H9 (cell line): ENCODE data around the gene ACTN4. TPM values are rescaled to one million over a fixed set of nuclear protein-coding genes. Genes with fewer than 3 reads are reported as not detected.

ENCODE experiments used
- DNase-seq: peaks from one replicate; pipeline ENCODE4 v3.0.0-alpha.2; 2017
- H2AFZ ChIP-seq: one replicate; pipeline ENCODE4 v1.6.1; 2013; ENCODE audit warnings: mild to moderate bottlenecking, low read length, control low read depth, moderate library complexity
- H2AK5ac ChIP-seq: 2 replicates; pipeline ENCODE4 v1.6.1; 2013; ENCODE audit warnings: low read length, control low read depth, mixed read lengths; ENCODE audit not compliant: insufficient read length
- H2BK120ac ChIP-seq: one replicate; pipeline ENCODE4 v1.6.1; 2013; ENCODE audit warnings: low read depth, mild to moderate bottlenecking, low read length, control low read depth, inconsistent platforms; ENCODE audit not compliant: poor library complexity, severe bottlenecking
- H2BK12ac ChIP-seq: 2 replicates; pipeline ENCODE4 v1.6.1; 2013; ENCODE audit warnings: low read length, control low read depth, mixed read lengths, low read depth; ENCODE audit not compliant: insufficient read length
- H2BK15ac ChIP-seq: 2 replicates; pipeline ENCODE4 v1.6.1; 2013; ENCODE audit warnings: low read depth, low read length, control low read depth
- H2BK20ac ChIP-seq: one replicate; pipeline ENCODE4 v1.6.1; 2013; ENCODE audit warnings: low read depth, mild to moderate bottlenecking, low read length, control low read depth, inconsistent platforms; ENCODE audit not compliant: poor library complexity, severe bottlenecking
- H2BK5ac ChIP-seq: 2 replicates; pipeline ENCODE4 v1.6.1; 2013; ENCODE audit warnings: low read length, control low read depth, mixed read lengths; ENCODE audit not compliant: insufficient read length
- H3K14ac ChIP-seq: 2 replicates; pipeline ENCODE4 v1.6.1; 2013; ENCODE audit warnings: low read length, control low read depth; ENCODE audit not compliant: insufficient read depth
- H3K18ac ChIP-seq: 2 replicates; pipeline ENCODE4 v1.6.1; 2013; ENCODE audit warnings: low read depth, mild to moderate bottlenecking, mixed read lengths, low read length, control low read depth; ENCODE audit not compliant: insufficient read length
- H3K23ac ChIP-seq: 2 replicates; pipeline ENCODE4 v1.6.1; 2013; ENCODE audit warnings: low read length, control low read depth, mixed read lengths, low read depth; ENCODE audit not compliant: insufficient read length
- H3K23me2 ChIP-seq: 2 replicates; pipeline ENCODE4 v1.6.1; 2013; ENCODE audit warnings: low read depth, mild to moderate bottlenecking, mixed read lengths, low read length, control low read depth; ENCODE audit not compliant: insufficient read length, poor library complexity, severe bottlenecking
- H3K27ac ChIP-seq: 2 replicates; pipeline ENCODE4 v1.5.1; 2013; ENCODE audit warnings: low read length, control low read depth, mixed read lengths, low read depth; ENCODE audit not compliant: insufficient read length
- H3K27me3 ChIP-seq: 2 replicates; pipeline ENCODE4 v1.6.1; 2013; ENCODE audit warnings: low read length, control low read depth, inconsistent platforms; ENCODE audit not compliant: insufficient read depth
- H3K4ac ChIP-seq: 2 replicates; pipeline ENCODE4 v1.6.1; 2013; ENCODE audit warnings: low read depth, mild to moderate bottlenecking, control low read depth, inconsistent platforms, low read length, moderate library complexity
- H3K4me1 ChIP-seq: 2 replicates; pipeline ENCODE4 v1.6.1; 2013; ENCODE audit warnings: low read length, control low read depth, inconsistent platforms; ENCODE audit not compliant: insufficient read depth
- H3K4me2 ChIP-seq: 2 replicates; pipeline ENCODE4 v1.6.1; 2013; ENCODE audit warnings: low read length, control low read depth, mixed read lengths; ENCODE audit not compliant: insufficient read length, insufficient read depth
- H3K56ac ChIP-seq: 2 replicates; pipeline ENCODE4 v1.6.1; 2013; ENCODE audit warnings: low read depth, mild to moderate bottlenecking, mixed read lengths, low read length, control low read depth; ENCODE audit not compliant: insufficient read length
- H3K79me1 ChIP-seq: 2 replicates; pipeline ENCODE4 v1.6.1; 2013; ENCODE audit warnings: low read depth, mild to moderate bottlenecking, moderate library complexity, low read length, control low read depth, inconsistent platforms; ENCODE audit not compliant: insufficient read depth, poor library complexity, severe bottlenecking
- H3K79me2 ChIP-seq: 2 replicates; pipeline ENCODE4 v1.6.1; 2013; ENCODE audit warnings: low read length, control low read depth, inconsistent platforms; ENCODE audit not compliant: insufficient read depth
- H3K9ac ChIP-seq: 2 replicates; pipeline ENCODE4 v1.6.1; 2013; ENCODE audit warnings: low read length, control low read depth, mixed read lengths; ENCODE audit not compliant: insufficient read length; ENCODE audit errors: extremely low read depth
- H3K9me3 ChIP-seq: one replicate; pipeline ENCODE4 v1.6.1; 2013; ENCODE audit warnings: low read depth, low read length, inconsistent platforms; ENCODE audit not compliant: control insufficient read depth
- H3T11ph ChIP-seq: one replicate; pipeline ENCODE4 v1.6.1; 2013; ENCODE audit warnings: mild to moderate bottlenecking, low read length, control low read depth, inconsistent platforms
- H4K20me1 ChIP-seq: one replicate; pipeline ENCODE4 v1.6.1; 2013; ENCODE audit not compliant: control insufficient read depth, insufficient read length, insufficient read depth
- H4K5ac ChIP-seq: 2 replicates; pipeline ENCODE4 v1.6.1; 2013; ENCODE audit warnings: low read depth, mild to moderate bottlenecking, mixed read lengths, low read length, control low read depth; ENCODE audit not compliant: insufficient read length
- H4K8ac ChIP-seq: replicated peaks from 2 replicates; pipeline ENCODE4 v1.6.1; 2013; ENCODE audit warnings: low read length, control low read depth, mixed read lengths, low read depth; ENCODE audit not compliant: insufficient read length
- H4K91ac ChIP-seq: 2 replicates; pipeline ENCODE4 v1.6.1; 2013; ENCODE audit warnings: low read depth, mild to moderate bottlenecking, moderate library complexity, mixed read lengths, low read length, control low read depth; ENCODE audit not compliant: insufficient read length
- H3K27ac Mint-ChIP-seq, 3 experiments: 2 replicates in 2 of 3; 3 replicates in 1 of 3; pipeline ENCODE4 v1.8.0; 2020 to 2021; ENCODE audit warnings: mixed read lengths in 3 of 3, mild to moderate bottlenecking in 1 of 3, moderate library complexity in 1 of 3
- H3K27me3 Mint-ChIP-seq: 2 replicates; pipeline ENCODE4 v1.8.0; 2021; ENCODE audit warnings: low read depth, mild to moderate bottlenecking, moderate library complexity, mixed read lengths
- H3K36me3 Mint-ChIP-seq, 3 experiments: 2 replicates in 2 of 3; 3 replicates in 1 of 3; pipeline ENCODE4 v1.8.0; 2020 to 2021; ENCODE audit warnings: low read depth in 3 of 3, mixed read lengths in 3 of 3; ENCODE audit not compliant: insufficient read depth in 1 of 3
- H3K4me1 Mint-ChIP-seq, 2 experiments: 2 replicates each; pipeline ENCODE4 v1.8.0; 2020; ENCODE audit warnings: mixed read lengths in 2 of 2
- H3K4me3 Mint-ChIP-seq, 2 experiments: 2 replicates in 1 of 2; 3 replicates in 1 of 2; pipeline ENCODE4 v1.8.0; 2020 to 2021; ENCODE audit warnings: mild to moderate bottlenecking in 2 of 2, mixed read lengths in 2 of 2, moderate library complexity in 1 of 2
- H3K9me3 Mint-ChIP-seq, 2 experiments: 2 replicates in 1 of 2; 3 replicates in 1 of 2; pipeline ENCODE4 v1.8.0; 2020; ENCODE audit warnings: mild to moderate bottlenecking in 2 of 2, mixed read lengths in 2 of 2, moderate library complexity in 1 of 2
- WGBS: extraction: QIAGEN DNeasy Blood & Tissue Kit; methylation state at CpG from one replicate; pipeline ENCODE4 v1.1.7; 2013; ENCODE audit warnings: missing lambda C conversion rate, low lambda C conversion rate, mixed read lengths; ENCODE audit not compliant: insufficient read length; ENCODE audit errors: extremely low coverage; 5-methylcytosine and 5-hydroxymethylcytosine counted together
- total RNA-seq: library from RNA; stranded (reverse); gene quantifications from 2 replicates; pipeline ENCODE4 v1.2.1, GENCODE V29; 2021
- TF ChIP-seq, protein P1 (sequence below): fragments of 200-600 bp; sonication (generic); conservative IDR thresholded peaks from 3 replicates; pipeline ENCODE4 v1.8.0; 2021; ENCODE audit warnings: antibody characterized with exemption, mild to moderate bottlenecking

ACTN4 gene
- total RNA-seq, 1 experiment from 2014 or later, result 369 TPM

DNA sequence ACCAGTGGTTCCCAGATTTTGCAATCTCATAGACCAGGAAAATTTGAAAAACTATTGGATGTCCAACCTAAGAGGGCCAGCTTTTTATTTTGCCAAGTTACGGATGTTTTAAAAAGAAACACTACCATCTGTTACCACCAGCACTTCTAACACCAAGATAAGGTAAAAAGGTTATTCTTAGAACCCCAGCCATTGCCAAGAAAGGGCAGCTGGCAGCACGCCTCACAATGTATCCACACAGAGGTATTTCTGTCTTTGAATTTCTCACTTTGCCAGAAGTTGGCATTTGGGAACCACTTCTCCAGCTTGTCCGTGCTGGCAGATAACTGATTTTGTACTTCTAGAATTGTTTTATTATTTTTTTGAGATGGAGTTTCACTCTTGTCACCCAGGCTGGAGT is 68.1 kb downstream of the ACTN4 start:
- H3K79me1 ChIP-seq, result no peaks in the 10 kb centered on the region
- Mint-ChIP-seq H3K4me3 (no peak overlapping the region), H3K4me1 (peaks cover 0 to 4% of the 10 kb centered on the region in 2 experiments; a peak in 1 of 4 replicates), H3K9me3 (no peaks in the 10 kb centered on the region), H3K27ac (no peak overlapping the region), H3K27me3 (no peaks in the 10 kb centered on the region), H3K36me3 (peaks cover 30 to 73% (median 69%) of the 10 kb centered on the region in 3 experiments; a peak in 6 of 7 replicates)
- no peaks in the 10 kb centered on the region for H3K23me2 ChIP-seq
- no peak overlapping the region for H2AFZ ChIP-seq
- no peaks in the 10 kb centered on the region for H3K9me3 ChIP-seq
- no peaks in the 10 kb centered on the region for H3K27me3 ChIP-seq
- TF ChIP-seq, protein P1, sequence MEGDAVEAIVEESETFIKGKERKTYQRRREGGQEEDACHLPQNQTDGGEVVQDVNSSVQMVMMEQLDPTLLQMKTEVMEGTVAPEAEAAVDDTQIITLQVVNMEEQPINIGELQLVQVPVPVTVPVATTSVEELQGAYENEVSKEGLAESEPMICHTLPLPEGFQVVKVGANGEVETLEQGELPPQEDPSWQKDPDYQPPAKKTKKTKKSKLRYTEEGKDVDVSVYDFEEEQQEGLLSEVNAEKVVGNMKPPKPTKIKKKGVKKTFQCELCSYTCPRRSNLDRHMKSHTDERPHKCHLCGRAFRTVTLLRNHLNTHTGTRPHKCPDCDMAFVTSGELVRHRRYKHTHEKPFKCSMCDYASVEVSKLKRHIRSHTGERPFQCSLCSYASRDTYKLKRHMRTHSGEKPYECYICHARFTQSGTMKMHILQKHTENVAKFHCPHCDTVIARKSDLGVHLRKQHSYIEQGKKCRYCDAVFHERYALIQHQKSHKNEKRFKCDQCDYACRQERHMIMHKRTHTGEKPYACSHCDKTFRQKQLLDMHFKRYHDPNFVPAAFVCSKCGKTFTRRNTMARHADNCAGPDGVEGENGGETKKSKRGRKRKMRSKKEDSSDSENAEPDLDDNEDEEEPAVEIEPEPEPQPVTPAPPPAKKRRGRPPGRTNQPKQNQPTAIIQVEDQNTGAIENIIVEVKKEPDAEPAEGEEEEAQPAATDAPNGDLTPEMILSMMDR, result no peak
- no peak for DNase-seq
- H3K56ac ChIP-seq, result no peak overlapping the region
- no peak overlapping the region for H2BK20ac ChIP-seq
- no peak overlapping the region for H3T11ph ChIP-seq
- no peak overlapping the region for H3K9ac ChIP-seq
- H4K20me1 ChIP-seq, result no peaks in the 10 kb centered on the region
- H3K27ac ChIP-seq, result no peak overlapping the region
- no CpG with 5 or more reads among the region's 3 CpGs for WGBS
- H3K4ac ChIP-seq, result no peak overlapping the region
- no peaks in the 10 kb centered on the region for H3K79me2 ChIP-seq
- no peak overlapping the region for H2BK15ac ChIP-seq
- no peak overlapping the region for H2BK120ac ChIP-seq
- no peak overlapping the region for H2BK5ac ChIP-seq
- H4K91ac ChIP-seq, result no peak overlapping the region
- H2BK12ac ChIP-seq, result no peak overlapping the region
- H4K5ac ChIP-seq, result no peak overlapping the region
- H3K18ac ChIP-seq, result no peak overlapping the region
- H2AK5ac ChIP-seq, result no peak overlapping the region
- no peaks in the 10 kb centered on the region for H3K4me1 ChIP-seq
- no peak overlapping the region for H3K4me2 ChIP-seq
- no peak overlapping the region for H4K8ac ChIP-seq
- H3K23ac ChIP-seq, result no peak overlapping the region
- H3K14ac ChIP-seq, result no peak overlapping the region
